Smooth muscle cell (in vitro differentiated cells): Measurements from ENCODE around the gene DUSP9. TPM values are rescaled to one million over a fixed set of nuclear protein-coding genes. Genes with fewer than 3 reads are reported as not detected.

Experiments used
- DNase-seq: peaks from one replicate; lab custom pipeline; 2025; ENCODE audit not compliant: unreplicated experiment; lab: John Stamatoyannopoulos, UW
- H2AFZ ChIP-seq: fragments of 200-600 bp; sonication (generic); 2 replicates; pipeline ENCODE4 v1.6.0; 2016; ENCODE audit warnings: antibody characterized with exemption, low read depth, mild to moderate bottlenecking
- H3F3A ChIP-seq: fragments of 200-600 bp; sonication (generic); 2 replicates; pipeline ENCODE4 v1.6.0; 2017; ENCODE audit warnings: antibody characterized with exemption, low read depth
- H3K27ac ChIP-seq: fragments of 200-600 bp; sonication (generic); 2 replicates; pipeline ENCODE4 v1.5.1; 2016; ENCODE audit warnings: low read depth, mild to moderate bottlenecking
- H3K27me3 ChIP-seq: fragments of 200-600 bp; sonication (generic); 2 replicates; pipeline ENCODE4 v1.6.1; 2016; ENCODE audit warnings: low read depth, mild to moderate bottlenecking
- H3K36me3 ChIP-seq: fragments of 200-600 bp; sonication (generic); 2 replicates; pipeline ENCODE4 v1.5.1; 2016; ENCODE audit warnings: low read depth
- H3K4me1 ChIP-seq: fragments of 200-600 bp; sonication (generic); 2 replicates; pipeline ENCODE4 v1.5.1; 2016; ENCODE audit warnings: low read depth
- H3K4me2 ChIP-seq: fragments of 200-600 bp; sonication (generic); 2 replicates; pipeline ENCODE4 v1.6.0; 2016; ENCODE audit warnings: mild to moderate bottlenecking
- H3K4me3 ChIP-seq: fragments of 200-600 bp; sonication (generic); 2 replicates; pipeline ENCODE4 v1.5.1; 2016; ENCODE audit warnings: mild to moderate bottlenecking
- H3K79me2 ChIP-seq: fragments of 200-600 bp; sonication (generic); 2 replicates; pipeline ENCODE4 v1.6.0; 2016; ENCODE audit warnings: low read depth, mild to moderate bottlenecking
- H3K9ac ChIP-seq: fragments of 200-600 bp; sonication (generic); 2 replicates; pipeline ENCODE4 v1.6.0; 2016; ENCODE audit warnings: low read depth
- H3K9me3 ChIP-seq: fragments of 200-600 bp; sonication (generic); replicated peaks from 2 replicates; pipeline ENCODE4 v1.5.1; 2016; ENCODE audit warnings: low read depth
- H4K20me1 ChIP-seq: fragments of 200-600 bp; sonication (generic); 2 replicates; pipeline ENCODE4 v1.6.0; 2016; ENCODE audit warnings: low read depth
- WGBS: methylation state at CpG from one replicate; pipeline ENCODE4 v1.1.7; 2016; ENCODE audit warnings: low lambda C conversion rate; 5-methylcytosine and 5-hydroxymethylcytosine counted together
- polyA plus RNA-seq: library from polyadenylated mRNA; unstranded; fragments of >200 nt; fragmentation: Nextera tagmentation; extraction: Ambion mirVana; gene quantifications from 2 replicates; pipeline ENCODE4 v1.2.1, GENCODE V29; 2016
- total RNA-seq: library from RNA; depleted of rRNA; stranded (reverse); fragments of >200 nt; gene quantifications from 2 replicates; pipeline ENCODE4 v1.2.3, GENCODE V29; 2014
- TF ChIP-seq, protein P1 (sequence below): fragments of 200-600 bp; sonication (generic); IDR thresholded peaks from 2 replicates; pipeline ENCODE4 v1.5.1; 2017; ENCODE audit warnings: borderline replicate concordance, mild to moderate bottlenecking, antibody characterized with exemption; ENCODE audit not compliant: insufficient read depth, poor library complexity, severe bottlenecking

The DUSP9 gene
- total and polyA plus RNA-seq, 2 experiments from 2014 or later, result 3.0 to 11.3 TPM

DNA sequence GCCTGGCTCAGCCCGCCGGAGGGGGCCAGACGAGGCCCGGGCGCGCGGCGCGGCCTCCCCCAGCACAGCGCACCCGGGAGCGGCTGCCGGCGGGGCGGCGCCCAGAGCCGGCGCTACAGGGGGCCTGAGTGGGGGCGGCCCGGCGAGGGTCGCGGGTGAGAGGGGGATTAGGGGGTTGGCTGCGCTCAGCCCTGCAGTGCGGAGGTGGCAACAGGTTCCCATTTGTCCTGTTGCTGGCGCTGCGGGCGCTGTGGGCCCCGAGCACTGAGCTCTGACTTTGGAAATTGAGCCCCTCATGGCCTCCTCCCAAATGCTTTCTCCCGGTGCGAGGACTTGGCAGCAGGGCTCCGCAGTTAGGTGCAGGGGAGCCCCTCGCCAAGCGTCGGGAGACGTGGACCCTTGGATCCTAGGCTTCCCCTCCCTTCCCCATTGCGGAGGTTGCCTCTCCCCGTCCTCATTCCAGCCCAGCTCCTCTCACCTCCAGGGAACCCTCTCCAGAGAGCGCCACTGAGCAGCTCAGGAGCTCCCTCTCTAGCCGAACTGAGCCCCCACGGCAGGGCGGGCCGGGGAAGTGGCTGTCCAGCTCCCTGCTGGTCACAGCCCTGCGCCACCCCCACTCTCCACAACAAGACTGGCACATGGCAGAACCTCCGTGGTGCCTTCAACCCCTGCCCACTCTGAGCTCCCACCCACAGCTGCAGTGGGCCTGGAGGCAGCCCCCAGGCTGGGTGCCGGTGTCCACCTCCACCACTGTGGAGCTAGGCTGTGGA, 2.5 kb upstream of the DUSP9 start:
- Histone ChIP-seq H3K27me3 (peaks cover 13% of the 10 kb centered on the region), H3K4me2 (peak overlapping the region; percentile 51), H3K9ac (no peak overlapping the region), H3K9me3 (no peaks in the 10 kb centered on the region), H3K36me3 (no peaks in the 10 kb centered on the region), H4K20me1 (no peaks in the 10 kb centered on the region), H2AFZ (no peak overlapping the region), H3K79me2 (no peaks in the 10 kb centered on the region), H3K4me1 (peaks cover 3% of the 10 kb centered on the region), H3K4me3 (no peak overlapping the region), H3K27ac (no peak overlapping the region), H3F3A (no peaks in the 10 kb centered on the region)
- DNase-seq, result no peak
- TF ChIP-seq, protein P1, sequence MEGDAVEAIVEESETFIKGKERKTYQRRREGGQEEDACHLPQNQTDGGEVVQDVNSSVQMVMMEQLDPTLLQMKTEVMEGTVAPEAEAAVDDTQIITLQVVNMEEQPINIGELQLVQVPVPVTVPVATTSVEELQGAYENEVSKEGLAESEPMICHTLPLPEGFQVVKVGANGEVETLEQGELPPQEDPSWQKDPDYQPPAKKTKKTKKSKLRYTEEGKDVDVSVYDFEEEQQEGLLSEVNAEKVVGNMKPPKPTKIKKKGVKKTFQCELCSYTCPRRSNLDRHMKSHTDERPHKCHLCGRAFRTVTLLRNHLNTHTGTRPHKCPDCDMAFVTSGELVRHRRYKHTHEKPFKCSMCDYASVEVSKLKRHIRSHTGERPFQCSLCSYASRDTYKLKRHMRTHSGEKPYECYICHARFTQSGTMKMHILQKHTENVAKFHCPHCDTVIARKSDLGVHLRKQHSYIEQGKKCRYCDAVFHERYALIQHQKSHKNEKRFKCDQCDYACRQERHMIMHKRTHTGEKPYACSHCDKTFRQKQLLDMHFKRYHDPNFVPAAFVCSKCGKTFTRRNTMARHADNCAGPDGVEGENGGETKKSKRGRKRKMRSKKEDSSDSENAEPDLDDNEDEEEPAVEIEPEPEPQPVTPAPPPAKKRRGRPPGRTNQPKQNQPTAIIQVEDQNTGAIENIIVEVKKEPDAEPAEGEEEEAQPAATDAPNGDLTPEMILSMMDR, result no peak
- whole genome bisulfite sequencing, result 44% methylated on average over 20 of the region's 46 CpGs

- peaks cover 3% of the 10 kb centered on the region for H3K4me1 ChIP-seq
- no peak for DNase-seq
- H3K27me3 ChIP-seq, result peaks cover 13% of the 10 kb centered on the region
- H3K79me2 ChIP-seq, result no peaks in the 10 kb centered on the region
- no peak overlapping the region for H3K4me3 ChIP-seq
- no peak overlapping the region for H2AFZ ChIP-seq
- H3K27ac ChIP-seq, result no peak overlapping the region
- no peak overlapping the region for H3K4me2 ChIP-seq
- H3K9ac ChIP-seq, result no peak overlapping the region
- no peaks in the 10 kb centered on the region for H4K20me1 ChIP-seq
- H3K36me3 ChIP-seq, result no peaks in the 10 kb centered on the region
- H3K9me3 ChIP-seq, result no peaks in the 10 kb centered on the region
- H3F3A ChIP-seq, result no peaks in the 10 kb centered on the region
- 68% methylated on average over 6 of the region's 6 CpGs for WGBS
- TF ChIP-seq, protein P1, result no peak
These were observed 1.9 kb upstream of the DUSP9 start for GRCh38 chrX:153645151-153645550.

GRCh38 chrX:153645921-153646488, 998 bp upstream of the DUSP9 start:
- no peaks in the 10 kb centered on the region for H4K20me1 ChIP-seq
- DNase-seq, result no peak
- H3K4me3 ChIP-seq, result no peak overlapping the region
- TF ChIP-seq, protein P1, result no peak
- H3K27me3 ChIP-seq, result peaks cover 13% of the 10 kb centered on the region
- H3K4me1 ChIP-seq, result peaks cover 3% of the 10 kb centered on the region
- H3K27ac ChIP-seq, result no peak overlapping the region
- WGBS, result 77% methylated on average over 10 of the region's 10 CpGs
- H3K9ac ChIP-seq, result no peak overlapping the region
- H3K36me3 ChIP-seq, result no peaks in the 10 kb centered on the region
- no peaks in the 10 kb centered on the region for H3K9me3 ChIP-seq
- H3F3A ChIP-seq, result no peaks in the 10 kb centered on the region
- no peak overlapping the region for H2AFZ ChIP-seq
- H3K79me2 ChIP-seq, result no peaks in the 10 kb centered on the region
- no peak overlapping the region for H3K4me2 ChIP-seq
